ENCODE measurements around the gene GALNTL6.

GALNTL6 gene

DNA sequence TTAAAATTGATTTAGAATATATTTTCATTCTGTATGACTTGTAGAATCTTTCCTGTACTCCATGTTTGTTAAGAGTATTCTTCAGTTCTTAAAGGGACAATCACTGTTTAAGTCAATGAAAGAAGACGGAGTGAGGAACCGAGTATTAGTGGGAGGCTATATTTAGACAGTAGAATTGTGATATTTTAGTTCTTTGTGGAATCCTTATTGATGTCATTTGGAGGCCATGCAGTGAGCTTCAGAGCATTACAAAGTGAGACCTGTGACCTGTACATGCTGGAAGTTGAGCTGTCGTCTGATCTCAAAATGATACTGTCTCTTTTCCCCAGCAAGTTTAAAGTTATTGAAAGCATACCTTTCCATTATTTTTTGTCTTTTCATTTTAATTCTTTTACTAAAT is 394.7 kb downstream of the GALNTL6 start:
- no peaks in the 10 kb centered on the region for H3K27me3 ChIP-seq (replicated peaks; ENCODE audit: control insufficient read depth, insufficient read depth, low read length)
- H3K9ac ChIP-seq (ENCODE audit: low read length) = no peak overlapping the region
- H3K4me3 ChIP-seq (ENCODE audit: low read length) = no peak overlapping the region
- no peaks in the 10 kb centered on the region for H3K9me3 ChIP-seq (ENCODE audit: control insufficient read depth, low read length)
- H3K36me3 ChIP-seq (ENCODE audit: control insufficient read depth, insufficient read depth, low read length, severe bottlenecking) = no peaks in the 10 kb centered on the region
- no peaks in the 10 kb centered on the region for H3K4me1 ChIP-seq (ENCODE audit: control insufficient read depth, insufficient read depth, low read length)
- DNase-seq (ENCODE audit: low read depth) = no peak

DNA sequence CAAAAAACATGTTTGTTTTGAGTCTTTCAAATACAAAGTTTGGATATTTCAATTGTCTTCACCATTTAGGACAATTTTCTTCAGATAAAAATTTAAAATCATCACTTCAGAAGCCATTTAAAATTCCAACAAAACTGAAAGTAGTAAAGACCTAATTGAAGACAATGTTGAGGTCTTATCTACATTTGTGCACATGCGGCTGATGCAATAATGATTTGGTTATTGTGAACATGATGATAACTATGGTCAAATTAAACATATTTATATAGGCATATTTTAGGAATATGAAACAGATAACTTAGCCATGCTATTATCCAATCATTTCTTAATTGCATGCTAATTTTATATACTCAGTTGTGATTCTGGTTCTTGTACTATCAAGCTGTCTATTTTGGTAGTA is 407.5 kb downstream of the GALNTL6 start:
- Histone ChIP-seq H3K27me3 (replicated peaks; ENCODE audit: control insufficient read depth, insufficient read depth, low read length) (no peaks in the 10 kb centered on the region), H3K4me1 (ENCODE audit: control insufficient read depth, insufficient read depth, low read length) (no peaks in the 10 kb centered on the region), H3K36me3 (ENCODE audit: control insufficient read depth, insufficient read depth, low read length, severe bottlenecking) (no peaks in the 10 kb centered on the region), H3K4me3 (ENCODE audit: low read length) (no peak overlapping the region), H3K9me3 (ENCODE audit: control insufficient read depth, low read length) (no peaks in the 10 kb centered on the region), H3K9ac (ENCODE audit: low read length) (no peak overlapping the region)
- no peak for DNase-seq (ENCODE audit: low read depth)

DNA sequence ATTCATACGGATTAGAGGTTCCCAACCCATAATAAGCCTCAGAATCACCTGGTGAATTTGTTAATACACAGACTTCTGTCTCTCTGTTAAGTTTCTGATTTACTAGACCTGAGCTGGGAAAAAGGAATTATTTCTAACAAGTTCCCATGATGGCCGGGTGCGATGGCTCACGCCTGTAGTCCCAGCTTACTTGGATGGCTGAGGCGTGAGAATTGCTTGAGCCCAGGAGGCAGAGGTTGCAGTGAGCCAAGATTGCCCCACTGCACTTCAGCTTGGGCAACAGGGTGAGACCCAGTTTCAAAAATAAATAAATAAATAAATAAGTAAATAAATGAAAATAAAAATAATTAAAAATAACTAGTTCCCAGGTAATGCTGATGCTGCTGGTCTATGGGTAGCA is 412.3 kb downstream of the GALNTL6 start:
- H3K27me3 ChIP-seq (replicated peaks; ENCODE audit: control insufficient read depth, insufficient read depth, low read length) = no peaks in the 10 kb centered on the region
- H3K9me3 ChIP-seq (ENCODE audit: control insufficient read depth, low read length) = no peaks in the 10 kb centered on the region
- H3K36me3 ChIP-seq (ENCODE audit: control insufficient read depth, insufficient read depth, low read length, severe bottlenecking) = no peaks in the 10 kb centered on the region
- no peaks in the 10 kb centered on the region for H3K4me1 ChIP-seq (ENCODE audit: control insufficient read depth, insufficient read depth, low read length)
- no peak for DNase-seq (ENCODE audit: low read depth)
- no peak overlapping the region for H3K9ac ChIP-seq (ENCODE audit: low read length)
- no peak overlapping the region for H3K4me3 ChIP-seq (ENCODE audit: low read length)

- DNase-seq (ENCODE audit: low read depth) = peak; percentile 47
- H3K4me1 ChIP-seq (ENCODE audit: control insufficient read depth, insufficient read depth, low read length) = no peaks in the 10 kb centered on the region
- H3K4me3 ChIP-seq (ENCODE audit: low read length) = no peak overlapping the region
- H3K9me3 ChIP-seq (ENCODE audit: control insufficient read depth, low read length) = peaks cover 3% of the 10 kb centered on the region
- no peaks in the 10 kb centered on the region for H3K27me3 ChIP-seq (replicated peaks; ENCODE audit: control insufficient read depth, insufficient read depth, low read length)
- no peak overlapping the region for H3K9ac ChIP-seq (ENCODE audit: low read length)
- no peaks in the 10 kb centered on the region for H3K36me3 ChIP-seq (ENCODE audit: control insufficient read depth, insufficient read depth, low read length, severe bottlenecking)
Measured at GRCh38 chr4:172232966-172233365, 419.8 kb downstream of the GALNTL6 start.

- DNase-seq (ENCODE audit: low read depth) = no peak
- Histone ChIP-seq H3K9ac (ENCODE audit: low read length) (no peak overlapping the region), H3K27me3 (replicated peaks; ENCODE audit: control insufficient read depth, insufficient read depth, low read length) (no peaks in the 10 kb centered on the region), H3K4me1 (ENCODE audit: control insufficient read depth, insufficient read depth, low read length) (no peaks in the 10 kb centered on the region), H3K36me3 (ENCODE audit: control insufficient read depth, insufficient read depth, low read length, severe bottlenecking) (no peaks in the 10 kb centered on the region), H3K9me3 (ENCODE audit: control insufficient read depth, low read length) (peaks cover 4% of the 10 kb centered on the region), H3K4me3 (ENCODE audit: low read length) (no peak overlapping the region)
Measured at GRCh38 chr4:172243551-172243950, 430.3 kb downstream of the GALNTL6 start.

- Histone ChIP-seq H3K27me3 (replicated peaks; ENCODE audit: control insufficient read depth, insufficient read depth, low read length) (no peaks in the 10 kb centered on the region), H3K9ac (ENCODE audit: low read length) (no peak overlapping the region), H3K4me1 (ENCODE audit: control insufficient read depth, insufficient read depth, low read length) (no peaks in the 10 kb centered on the region), H3K9me3 (ENCODE audit: control insufficient read depth, low read length) (peaks cover 4% of the 10 kb centered on the region), H3K4me3 (ENCODE audit: low read length) (no peak overlapping the region), H3K36me3 (ENCODE audit: control insufficient read depth, insufficient read depth, low read length, severe bottlenecking) (no peaks in the 10 kb centered on the region)
- DNase-seq (ENCODE audit: low read depth) = peak; percentile 42
Measured at GRCh38 chr4:172245516-172245915, 432.3 kb downstream of the GALNTL6 start.

DNA sequence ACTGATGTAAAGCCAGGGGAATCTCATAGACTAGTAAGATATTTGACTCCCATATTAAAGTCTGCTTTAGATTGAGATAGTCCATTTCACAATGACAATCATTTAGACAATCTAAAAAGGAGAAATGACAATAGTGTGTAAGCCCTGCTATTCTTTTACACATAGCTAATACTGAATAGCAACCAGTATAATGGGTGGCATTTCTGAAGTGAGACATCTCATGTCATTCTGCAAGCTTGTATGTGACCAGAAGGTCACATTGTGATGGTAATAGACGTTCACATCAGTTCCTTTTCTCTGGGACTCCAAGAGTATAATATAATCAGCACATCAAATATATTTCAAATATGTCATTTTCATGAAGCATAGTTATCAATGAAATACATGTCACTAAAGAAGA is 440.2 kb downstream of the GALNTL6 start:
- Histone ChIP-seq H3K4me3 (ENCODE audit: low read length) (no peak overlapping the region), H3K9ac (ENCODE audit: low read length) (no peak overlapping the region), H3K27me3 (replicated peaks; ENCODE audit: control insufficient read depth, insufficient read depth, low read length) (no peaks in the 10 kb centered on the region), H3K4me1 (ENCODE audit: control insufficient read depth, insufficient read depth, low read length) (no peaks in the 10 kb centered on the region), H3K36me3 (ENCODE audit: control insufficient read depth, insufficient read depth, low read length, severe bottlenecking) (no peaks in the 10 kb centered on the region), H3K9me3 (ENCODE audit: control insufficient read depth, low read length) (no peaks in the 10 kb centered on the region)
- no peak for DNase-seq (ENCODE audit: low read depth)

DNA sequence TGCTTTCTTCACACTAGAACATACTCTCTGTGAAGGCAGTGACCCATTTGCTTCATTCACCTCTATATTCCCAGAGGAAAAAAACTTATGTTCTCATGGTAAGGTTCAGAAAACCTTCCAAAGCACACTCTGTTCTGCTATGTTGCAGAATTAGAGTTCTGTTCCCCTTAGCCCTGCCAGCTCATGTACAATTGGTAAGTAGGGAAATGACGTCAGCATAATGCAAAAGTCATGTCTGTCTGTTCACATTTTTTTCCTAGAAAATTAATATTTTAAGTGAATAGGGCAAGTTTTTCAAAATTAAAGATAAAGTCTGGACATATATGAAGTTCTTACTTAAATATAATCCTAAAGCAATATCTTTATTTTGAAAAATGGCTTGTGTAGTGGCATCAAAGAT is 443.6 kb downstream of the GALNTL6 start:
- Histone ChIP-seq H3K4me3 (ENCODE audit: low read length) (no peak overlapping the region), H3K9me3 (ENCODE audit: control insufficient read depth, low read length) (no peaks in the 10 kb centered on the region), H3K27me3 (replicated peaks; ENCODE audit: control insufficient read depth, insufficient read depth, low read length) (no peaks in the 10 kb centered on the region), H3K36me3 (ENCODE audit: control insufficient read depth, insufficient read depth, low read length, severe bottlenecking) (no peaks in the 10 kb centered on the region), H3K4me1 (ENCODE audit: control insufficient read depth, insufficient read depth, low read length) (no peaks in the 10 kb centered on the region), H3K9ac (ENCODE audit: low read length) (no peak overlapping the region)
- no peak for DNase-seq (ENCODE audit: low read depth)

- Histone ChIP-seq H3K36me3 (ENCODE audit: control insufficient read depth, insufficient read depth, low read length, severe bottlenecking) (no peaks in the 10 kb centered on the region), H3K27me3 (replicated peaks; ENCODE audit: control insufficient read depth, insufficient read depth, low read length) (peaks cover 3% of the 10 kb centered on the region), H3K9me3 (ENCODE audit: control insufficient read depth, low read length) (no peaks in the 10 kb centered on the region), H3K9ac (ENCODE audit: low read length) (no peak overlapping the region), H3K4me1 (ENCODE audit: control insufficient read depth, insufficient read depth, low read length) (no peaks in the 10 kb centered on the region), H3K4me3 (ENCODE audit: low read length) (no peak overlapping the region)
- peak; percentile 2 for DNase-seq (ENCODE audit: low read depth)
Measured at GRCh38 chr4:172270397-172270796, 457.2 kb downstream of the GALNTL6 start.

DNA sequence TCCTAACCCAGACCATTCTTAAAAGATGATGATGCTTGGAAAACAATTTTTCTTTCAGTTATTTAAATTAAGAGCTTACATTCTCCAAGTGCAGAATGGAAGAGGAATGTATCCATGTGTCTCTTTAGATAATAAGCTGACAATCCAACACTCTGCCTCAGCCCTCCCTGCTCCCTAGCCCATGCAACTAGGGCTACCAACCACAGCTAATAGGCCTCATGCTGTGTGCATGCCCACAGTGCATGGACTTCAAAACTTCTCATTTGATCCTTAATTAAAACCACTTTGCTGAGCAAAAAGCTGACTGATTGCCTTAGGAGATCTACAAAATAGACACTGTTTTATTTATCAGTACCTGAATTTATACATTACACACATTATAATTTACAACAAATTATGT is 473.9 kb downstream of the GALNTL6 start:
- Histone ChIP-seq H3K9me3 (ENCODE audit: control insufficient read depth, low read length) (no peaks in the 10 kb centered on the region), H3K9ac (ENCODE audit: low read length) (no peak overlapping the region), H3K4me1 (ENCODE audit: control insufficient read depth, insufficient read depth, low read length) (no peaks in the 10 kb centered on the region), H3K4me3 (ENCODE audit: low read length) (no peak overlapping the region), H3K36me3 (ENCODE audit: control insufficient read depth, insufficient read depth, low read length, severe bottlenecking) (no peaks in the 10 kb centered on the region), H3K27me3 (replicated peaks; ENCODE audit: control insufficient read depth, insufficient read depth, low read length) (no peaks in the 10 kb centered on the region)
- DNase-seq (ENCODE audit: low read depth) = no peak

DNA sequence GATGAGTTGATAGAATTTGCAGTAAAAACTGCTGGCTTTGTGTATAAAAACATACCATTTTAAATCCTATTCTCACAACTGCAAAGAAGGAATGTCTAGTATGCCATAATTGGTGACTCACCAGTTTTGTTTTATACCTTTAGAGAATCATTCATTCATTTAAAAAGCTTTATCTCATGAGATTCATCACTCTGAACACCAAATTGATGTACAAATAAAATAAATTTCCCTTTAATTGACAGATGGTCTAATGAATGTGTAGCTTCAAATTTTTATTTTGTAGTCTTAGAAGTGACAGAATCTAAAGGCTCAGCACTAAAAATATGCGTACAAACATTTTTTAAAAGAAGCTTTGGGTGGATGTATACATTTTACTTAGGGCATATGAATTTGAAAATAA is 492.5 kb downstream of the GALNTL6 start:
- H3K4me3 ChIP-seq (ENCODE audit: low read length) = no peak overlapping the region
- H3K36me3 ChIP-seq (ENCODE audit: control insufficient read depth, insufficient read depth, low read length, severe bottlenecking) = no peaks in the 10 kb centered on the region
- peak; percentile 35 for DNase-seq (ENCODE audit: low read depth)
- no peaks in the 10 kb centered on the region for H3K4me1 ChIP-seq (ENCODE audit: control insufficient read depth, insufficient read depth, low read length)
- peaks cover 11% of the 10 kb centered on the region for H3K9me3 ChIP-seq (ENCODE audit: control insufficient read depth, low read length)
- H3K27me3 ChIP-seq (replicated peaks; ENCODE audit: control insufficient read depth, insufficient read depth, low read length) = no peaks in the 10 kb centered on the region
- no peak overlapping the region for H3K9ac ChIP-seq (ENCODE audit: low read length)

DNA sequence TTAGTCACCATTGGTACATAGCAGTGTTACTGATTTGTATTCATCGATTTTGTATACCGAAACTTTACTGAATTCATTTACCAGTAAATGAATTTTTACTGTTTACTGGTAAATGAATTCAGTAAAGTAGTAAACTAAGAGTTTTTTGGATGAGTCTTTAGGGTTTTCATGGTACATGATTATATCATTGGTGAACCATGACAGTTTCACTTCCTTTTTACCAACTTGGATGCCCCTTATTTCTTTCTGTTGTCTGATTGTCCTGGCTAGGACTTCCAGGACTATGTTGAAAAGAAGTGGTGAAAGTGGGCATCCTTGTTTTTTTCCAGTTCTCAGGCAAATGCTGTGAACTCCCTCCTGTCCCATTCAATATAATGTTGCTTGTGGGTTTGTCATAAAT is 494.9 kb downstream of the GALNTL6 start:
- Histone ChIP-seq H3K4me1 (ENCODE audit: control insufficient read depth, insufficient read depth, low read length) (no peaks in the 10 kb centered on the region), H3K9ac (ENCODE audit: low read length) (no peak overlapping the region), H3K36me3 (ENCODE audit: control insufficient read depth, insufficient read depth, low read length, severe bottlenecking) (no peaks in the 10 kb centered on the region), H3K27me3 (replicated peaks; ENCODE audit: control insufficient read depth, insufficient read depth, low read length) (no peaks in the 10 kb centered on the region), H3K9me3 (ENCODE audit: control insufficient read depth, low read length) (peaks cover 11% of the 10 kb centered on the region), H3K4me3 (ENCODE audit: low read length) (no peak overlapping the region)
- DNase-seq (ENCODE audit: low read depth) = no peak

All from adipocyte (in vitro differentiated cells).